ENCODE data around the gene ISX. TPM values are rescaled to one million over a fixed set of nuclear protein-coding genes. Genes with fewer than 3 reads are reported as not detected.

ISX gene
- polyA plus RNA-seq, 2 of the 4 experiments (the other 2 are of a cell fraction), result not detected

- WGBS (ENCODE audit: missing lambda C conversion rate), result under 1% methylated on average over 3 of the region's 3 CpGs
- H3K4me2 ChIP-seq, result no peak overlapping the region
- FAIRE-seq, result no peak
- ChIA-PET CTCF (interaction anchor here (1.8 kb wide), 1 partner anchor 10 kb away, joined by 4 read pairs; no protein-coding TSS in a partner anchor), POLR2A (no interaction called here)
- no peak overlapping the region for H3K27ac ChIP-seq
- no peaks in the 10 kb centered on the region for H3K4me1 ChIP-seq
- no peaks in the 10 kb centered on the region for H3K9me3 ChIP-seq
- TF ChIP-seq HOXB5 (CRISPR knock-in tag; IDR thresholded peaks at IDR 0.05) (no peak), SREBF2 (IDR thresholded peaks at IDR 0.05) (no peak), GATA3 (IDR thresholded peaks at IDR 0.05; ENCODE audit: borderline replicate concordance) (no peak), FOSB (CRISPR knock-in tag; IDR thresholded peaks at IDR 0.05) (no peak), CBX2 (IDR thresholded peaks at IDR 0.05; ENCODE audit: borderline replicate concordance, low read depth) (no peak), CBX8 (IDR thresholded peaks at IDR 0.05) (no peak), TP53 (CRISPR knock-in tag; IDR thresholded peaks at IDR 0.05) (no peak), RARB (CRISPR knock-in tag; IDR thresholded peaks at IDR 0.05) (no peak)
- TF ChIP-seq, protein P1, sequence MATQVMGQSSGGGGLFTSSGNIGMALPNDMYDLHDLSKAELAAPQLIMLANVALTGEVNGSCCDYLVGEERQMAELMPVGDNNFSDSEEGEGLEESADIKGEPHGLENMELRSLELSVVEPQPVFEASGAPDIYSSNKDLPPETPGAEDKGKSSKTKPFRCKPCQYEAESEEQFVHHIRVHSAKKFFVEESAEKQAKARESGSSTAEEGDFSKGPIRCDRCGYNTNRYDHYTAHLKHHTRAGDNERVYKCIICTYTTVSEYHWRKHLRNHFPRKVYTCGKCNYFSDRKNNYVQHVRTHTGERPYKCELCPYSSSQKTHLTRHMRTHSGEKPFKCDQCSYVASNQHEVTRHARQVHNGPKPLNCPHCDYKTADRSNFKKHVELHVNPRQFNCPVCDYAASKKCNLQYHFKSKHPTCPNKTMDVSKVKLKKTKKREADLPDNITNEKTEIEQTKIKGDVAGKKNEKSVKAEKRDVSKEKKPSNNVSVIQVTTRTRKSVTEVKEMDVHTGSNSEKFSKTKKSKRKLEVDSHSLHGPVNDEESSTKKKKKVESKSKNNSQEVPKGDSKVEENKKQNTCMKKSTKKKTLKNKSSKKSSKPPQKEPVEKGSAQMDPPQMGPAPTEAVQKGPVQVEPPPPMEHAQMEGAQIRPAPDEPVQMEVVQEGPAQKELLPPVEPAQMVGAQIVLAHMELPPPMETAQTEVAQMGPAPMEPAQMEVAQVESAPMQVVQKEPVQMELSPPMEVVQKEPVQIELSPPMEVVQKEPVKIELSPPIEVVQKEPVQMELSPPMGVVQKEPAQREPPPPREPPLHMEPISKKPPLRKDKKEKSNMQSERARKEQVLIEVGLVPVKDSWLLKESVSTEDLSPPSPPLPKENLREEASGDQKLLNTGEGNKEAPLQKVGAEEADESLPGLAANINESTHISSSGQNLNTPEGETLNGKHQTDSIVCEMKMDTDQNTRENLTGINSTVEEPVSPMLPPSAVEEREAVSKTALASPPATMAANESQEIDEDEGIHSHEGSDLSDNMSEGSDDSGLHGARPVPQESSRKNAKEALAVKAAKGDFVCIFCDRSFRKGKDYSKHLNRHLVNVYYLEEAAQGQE (IDR thresholded peaks at IDR 0.05), result no peak
- no peak for DNase-seq (ENCODE audit: low read depth in 1 of 2, low spot score in 1 of 2)
- no peak overlapping the region for H3K4me3 ChIP-seq
- ATAC-seq, result no peak
These were observed 11.9 kb upstream of the ISX start for GRCh38 chr22:35054064-35054463.

DNA sequence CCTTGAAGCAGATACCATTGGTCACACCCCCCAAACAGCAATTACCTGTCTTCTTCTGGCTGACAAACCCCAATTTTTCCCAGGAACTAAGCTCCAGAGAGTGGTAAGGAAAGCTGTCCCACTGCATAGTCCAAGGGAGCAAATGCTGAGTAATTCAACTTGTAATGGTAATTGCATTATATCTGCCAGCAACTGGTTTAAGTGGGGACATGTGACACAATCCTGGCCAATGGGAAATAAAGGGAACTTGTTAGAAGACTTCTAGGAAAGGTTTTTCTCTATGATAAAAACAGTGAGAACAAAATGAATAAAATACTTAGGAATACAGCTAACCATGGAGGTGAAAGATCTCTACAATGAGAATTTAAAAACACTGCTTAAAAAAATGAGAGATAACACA, 9.5 kb upstream of the ISX start:
- Histone ChIP-seq H3K9me3 (no peaks in the 10 kb centered on the region), H3K27ac (no peak overlapping the region), H3K4me2 (no peak overlapping the region), H3K4me1 (no peaks in the 10 kb centered on the region), H3K4me3 (no peak overlapping the region)
- TF ChIP-seq, protein P2, sequence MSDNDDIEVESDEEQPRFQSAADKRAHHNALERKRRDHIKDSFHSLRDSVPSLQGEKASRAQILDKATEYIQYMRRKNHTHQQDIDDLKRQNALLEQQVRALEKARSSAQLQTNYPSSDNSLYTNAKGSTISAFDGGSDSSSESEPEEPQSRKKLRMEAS (IDR thresholded peaks at IDR 0.05), result no peak
- TF ChIP-seq HOXB5 (CRISPR knock-in tag; IDR thresholded peaks at IDR 0.05) (no peak), RCOR1 (IDR thresholded peaks at IDR 0.05; ENCODE audit: low read depth, low read length) (no peak), HOXB13 (CRISPR knock-in tag; IDR thresholded peaks at IDR 0.05; ENCODE audit: low read depth) (no peak), ZC3H11A (IDR thresholded peaks at IDR 0.05) (no peak), TFCP2L1 (CRISPR knock-in tag; IDR thresholded peaks at IDR 0.05) (no peak), FOSB (CRISPR knock-in tag; IDR thresholded peaks at IDR 0.05) (no peak), CEBPB (IDR thresholded peaks at IDR 0.05) (no peak)
- TF ChIP-seq, protein P3, sequence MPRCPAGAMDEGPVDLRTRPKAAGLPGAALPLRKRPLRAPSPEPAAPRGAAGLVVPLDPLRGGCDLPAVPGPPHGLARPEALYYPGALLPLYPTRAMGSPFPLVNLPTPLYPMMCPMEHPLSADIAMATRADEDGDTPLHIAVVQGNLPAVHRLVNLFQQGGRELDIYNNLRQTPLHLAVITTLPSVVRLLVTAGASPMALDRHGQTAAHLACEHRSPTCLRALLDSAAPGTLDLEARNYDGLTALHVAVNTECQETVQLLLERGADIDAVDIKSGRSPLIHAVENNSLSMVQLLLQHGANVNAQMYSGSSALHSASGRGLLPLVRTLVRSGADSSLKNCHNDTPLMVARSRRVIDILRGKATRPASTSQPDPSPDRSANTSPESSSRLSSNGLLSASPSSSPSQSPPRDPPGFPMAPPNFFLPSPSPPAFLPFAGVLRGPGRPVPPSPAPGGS (IDR thresholded peaks at IDR 0.05), result no peak
- TF ChIP-seq, protein P4, sequence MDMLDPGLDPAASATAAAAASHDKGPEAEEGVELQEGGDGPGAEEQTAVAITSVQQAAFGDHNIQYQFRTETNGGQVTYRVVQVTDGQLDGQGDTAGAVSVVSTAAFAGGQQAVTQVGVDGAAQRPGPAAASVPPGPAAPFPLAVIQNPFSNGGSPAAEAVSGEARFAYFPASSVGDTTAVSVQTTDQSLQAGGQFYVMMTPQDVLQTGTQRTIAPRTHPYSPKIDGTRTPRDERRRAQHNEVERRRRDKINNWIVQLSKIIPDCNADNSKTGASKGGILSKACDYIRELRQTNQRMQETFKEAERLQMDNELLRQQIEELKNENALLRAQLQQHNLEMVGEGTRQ (IDR thresholded peaks at IDR 0.05), result no peak
- ChIA-PET CTCF (interaction anchor here (0.7 kb wide), 1 partner anchor 25 kb away, joined by 4 read pairs; no protein-coding TSS in a partner anchor), POLR2A (no interaction called here)
- ATAC-seq (no peak), DNase-seq (ENCODE audit: low read depth in 1 of 2, low spot score in 1 of 2) (no peak), FAIRE-seq (no peak)

DNA sequence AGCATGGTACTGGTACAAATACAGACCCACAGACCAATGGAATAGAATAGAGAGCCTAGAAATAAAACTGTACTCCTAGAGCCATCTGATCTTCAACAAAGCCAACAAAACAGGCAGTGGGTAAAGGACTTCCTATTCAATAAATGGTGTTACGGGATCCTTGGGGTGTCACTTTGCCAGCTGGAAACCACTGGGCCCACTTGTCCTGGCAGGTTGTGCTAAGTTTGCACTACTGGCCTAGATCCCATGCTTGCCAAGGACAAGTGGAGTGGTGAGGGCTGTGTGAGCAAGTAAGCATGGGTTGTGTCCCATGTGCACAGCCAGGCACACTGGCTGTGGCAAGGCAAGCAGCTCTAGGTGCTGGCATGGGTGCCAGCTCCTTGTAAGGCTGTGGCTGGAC, 8.8 kb upstream of the ISX start:
- no peak for FAIRE-seq
- CTCF ChIA-PET, result interaction anchor here (0.7 to 1.2 kb wide), 2 partner anchors 12 to 25 kb away, joined by 3 to 4 read pairs; no protein-coding TSS in a partner anchor

More for the DNA sequence above, 8.8 kb upstream of the ISX start:
- Histone ChIP-seq H3K4me1 (no peaks in the 10 kb centered on the region), H3K4me2 (no peak overlapping the region), H3K9me3 (no peaks in the 10 kb centered on the region), H3K27ac (no peak overlapping the region), H3K4me3 (no peak overlapping the region)
- DNase-seq (ENCODE audit: low read depth in 1 of 2, low spot score in 1 of 2) (no peak), ATAC-seq (no peak)
- TF ChIP-seq SREBF2 (IDR thresholded peaks at IDR 0.05) (no peak), PHF8 (IDR thresholded peaks at IDR 0.05; ENCODE audit: borderline replicate concordance, low read depth) (no peak), CEBPB (IDR thresholded peaks at IDR 0.05) (no peak), SMC3 (IDR thresholded peaks at IDR 0.05) (no peak), POLR2A (IDR thresholded peaks at IDR 0.05; ENCODE audit: low read length) (no peak), HOXA7 (CRISPR knock-in tag; IDR thresholded peaks at IDR 0.05) (no peak)
- POLR2A ChIA-PET, result no interaction called here
- whole genome bisulfite sequencing (ENCODE audit: missing lambda C conversion rate), result no CpG with 5 or more reads among the region's 1 CpG
